Measurements from ENCODE around the gene NXN.
"Not testable (repeated sequence)": the region's sequence is repeated elsewhere in the genome, so short reads cannot be mapped to it uniquely, and the experiment has no call there.

NXN gene

DNA sequence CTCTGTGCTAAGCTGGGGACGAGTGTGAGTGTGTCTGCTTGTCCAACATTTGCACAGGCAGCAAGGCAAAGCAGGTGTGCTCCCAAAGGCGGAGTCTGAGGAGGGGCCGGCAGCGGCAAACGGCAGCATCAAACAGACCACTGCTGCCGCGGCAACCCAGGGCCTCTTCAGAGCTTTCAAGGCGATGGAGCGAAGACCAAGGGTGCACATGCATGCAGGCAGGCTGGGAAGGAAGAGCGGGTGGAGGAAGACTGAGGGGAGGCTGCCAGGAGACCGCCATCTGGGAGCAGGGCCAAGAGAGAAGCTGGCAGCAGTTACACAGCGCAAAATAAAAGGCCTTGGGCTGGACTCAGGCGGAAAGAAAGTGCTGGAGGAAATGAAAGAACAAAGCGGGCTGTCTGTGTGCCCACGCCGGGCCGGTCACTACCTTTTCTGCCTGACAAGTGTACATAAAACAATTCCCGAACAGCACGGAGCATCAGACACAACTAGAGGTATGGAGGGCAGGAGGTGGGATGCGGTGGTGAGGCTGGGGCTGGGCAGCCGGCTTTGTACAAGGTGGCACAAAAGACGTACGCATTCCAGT lies 25.9 kb upstream of the NXN start:
- DNase-seq, result peak; percentile 11

- DNase-seq, result no peak
These were observed 25.3 kb upstream of the NXN start for GRCh38 chr17:1004769-1005295.

- no peak for DNase-seq
These were observed 24.6 kb upstream of the NXN start for GRCh38 chr17:1003972-1004768.

GRCh38 chr17:1003633-1003971 lies 24.0 kb upstream of the NXN start:
- no peak for DNase-seq

DNA sequence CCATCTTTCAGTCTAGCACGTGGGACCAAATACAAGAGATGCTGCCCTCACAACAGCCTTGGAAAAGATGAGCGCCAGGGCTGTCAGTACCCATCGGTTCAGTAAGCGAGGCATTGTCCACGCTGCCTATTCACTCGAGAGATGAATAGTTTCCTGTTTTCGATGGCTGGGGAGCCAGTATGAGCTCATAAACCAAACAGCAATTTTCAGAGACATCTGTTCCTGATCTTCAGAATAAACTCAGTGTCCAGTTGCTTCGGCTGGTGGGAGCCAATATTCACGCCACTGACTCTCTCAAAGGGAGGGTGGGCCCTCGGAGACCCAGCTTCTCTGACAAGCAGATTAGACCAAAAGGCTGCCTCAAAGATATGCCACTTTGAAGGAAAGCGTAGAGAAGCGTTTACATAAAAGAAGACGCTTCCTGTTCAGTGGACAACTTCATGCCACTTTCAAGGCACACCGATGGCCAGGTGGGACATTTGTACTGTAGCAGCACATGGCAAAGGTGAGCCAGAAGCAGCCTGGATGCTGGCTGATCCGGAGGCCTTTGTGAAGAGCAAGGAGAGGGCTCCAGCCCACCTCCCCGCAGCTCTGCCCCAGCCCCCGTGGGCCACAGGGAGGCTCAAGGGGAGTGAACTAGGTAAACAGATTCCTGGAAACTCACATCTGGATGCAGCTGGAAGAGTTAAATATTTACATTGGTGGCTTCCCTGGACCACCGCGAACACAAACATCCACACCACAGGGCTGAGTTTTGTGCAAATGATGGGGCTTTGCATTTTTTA lies 23.4 kb upstream of the NXN start:
- DNase-seq, result no peak

GRCh38 chr17:1002412-1002753 lies 22.8 kb upstream of the NXN start:
- DNase-seq, result no peak

DNA sequence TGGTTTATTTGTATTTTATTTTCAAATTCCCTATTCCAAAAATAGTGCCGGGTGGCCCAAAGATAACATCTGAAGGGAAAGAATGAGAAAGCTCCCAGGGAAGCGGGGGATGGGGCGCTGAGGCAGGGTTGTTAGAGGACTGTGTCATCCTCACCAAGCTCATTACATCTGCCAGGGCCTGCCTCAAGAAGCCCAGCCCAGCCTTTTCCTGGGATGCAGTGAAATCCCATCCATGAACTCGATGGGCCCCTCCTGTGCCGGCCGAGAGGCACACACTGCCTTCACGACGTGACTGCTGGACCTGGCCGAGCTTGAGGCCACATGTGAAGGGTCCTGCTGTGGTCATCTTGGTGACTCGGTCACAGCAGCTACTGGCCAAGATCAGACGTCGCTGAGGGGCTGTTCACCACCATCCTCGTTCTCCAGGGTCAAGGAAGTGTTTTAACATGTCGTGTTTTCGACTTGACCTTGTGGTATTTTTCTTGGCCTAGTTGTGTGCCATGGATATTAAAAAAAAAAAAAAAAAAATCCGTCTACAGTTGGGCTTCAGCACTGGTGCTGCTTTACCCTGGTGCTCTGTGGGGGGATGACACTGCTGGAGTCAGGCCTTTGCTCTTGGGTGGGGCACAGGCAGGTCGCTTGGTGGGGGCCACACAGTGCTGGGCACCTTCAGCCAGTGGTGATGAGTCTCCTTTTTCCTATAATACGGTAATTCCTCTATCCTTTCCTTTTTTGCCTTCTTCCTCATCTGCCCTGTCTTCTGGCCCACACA lies 22.2 kb upstream of the NXN start:
- no peak for DNase-seq

- DNase-seq, result no peak
These were observed 21.3 kb upstream of the NXN start for GRCh38 chr17:1000597-1001461.

DNA sequence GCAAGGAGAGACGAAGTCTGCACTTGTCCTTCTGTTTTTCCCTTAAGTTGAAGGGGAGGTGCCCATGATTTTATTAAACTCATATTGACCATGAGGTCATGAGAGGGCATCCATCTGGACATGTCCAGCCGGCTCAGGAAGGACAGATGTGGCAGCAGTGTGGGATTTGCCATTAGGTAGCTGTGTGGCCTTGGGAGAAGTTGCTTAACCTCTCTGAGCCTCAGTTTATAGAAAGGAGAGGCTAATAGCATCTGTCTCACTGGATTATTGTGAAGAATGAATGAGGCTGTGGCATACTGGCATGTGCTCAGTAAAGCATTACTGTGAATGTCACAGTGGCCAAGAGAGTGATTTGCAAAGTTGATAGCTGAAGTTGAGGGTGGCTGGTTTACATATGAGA lies 18.5 kb upstream of the NXN start:
- no peak for DNase-seq

DNA sequence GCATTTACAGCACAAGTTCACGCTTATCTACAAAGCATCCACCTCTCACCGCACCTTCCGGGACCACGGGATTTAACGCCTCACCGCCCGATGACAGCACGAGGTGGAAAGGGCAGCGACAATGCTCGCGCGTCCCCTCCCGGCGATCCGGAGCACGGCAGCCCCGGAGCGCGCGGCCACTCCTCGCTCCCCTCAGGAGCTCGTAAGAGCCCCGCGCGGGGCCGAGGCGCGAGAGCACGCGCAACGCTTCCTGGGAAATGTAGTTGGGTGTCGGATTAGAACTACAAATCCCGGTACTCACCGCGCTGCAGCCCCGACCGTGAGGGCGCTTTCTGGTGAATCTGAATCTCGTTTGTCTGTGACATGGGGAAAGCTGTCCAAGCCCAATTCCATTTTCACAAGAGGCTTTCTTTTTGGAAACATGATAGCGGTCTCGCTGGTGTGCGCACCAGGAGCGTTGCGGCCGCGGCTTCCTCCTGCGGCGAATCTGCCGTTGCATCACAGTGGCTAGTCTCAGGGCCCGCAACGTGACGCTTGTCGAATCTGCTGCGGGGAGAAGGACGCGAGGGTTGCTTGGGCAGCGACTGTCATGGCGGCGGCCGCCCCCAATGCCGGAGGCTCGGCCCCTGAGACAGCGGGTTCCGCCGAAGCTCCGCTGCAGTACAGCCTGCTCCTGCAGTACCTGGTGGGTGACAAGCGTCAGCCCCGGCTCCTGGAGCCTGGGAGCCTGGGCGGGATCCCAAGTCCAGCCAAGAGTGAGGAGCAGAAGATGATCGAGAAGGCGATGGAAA lies 17.2 kb upstream of the NXN start, which contains the start of gene TIMM22:
TSS of gene TIMM22 (plus strand) at position 576 of the 791 bp plus-strand sequence. CDS start at position 590, 14 bp downstream.
- peak; percentile 98 for DNase-seq

GRCh38 chr17:995324-995723 lies 15.7 kb upstream of the NXN start:
- not testable (repeated sequence) for DNase-seq

- no peak for DNase-seq
These were observed 13.4 kb upstream of the NXN start for GRCh38 chr17:992933-993332.

- no peak for DNase-seq
These were observed 9.0 kb upstream of the NXN start for GRCh38 chr17:988561-988960.

DNA sequence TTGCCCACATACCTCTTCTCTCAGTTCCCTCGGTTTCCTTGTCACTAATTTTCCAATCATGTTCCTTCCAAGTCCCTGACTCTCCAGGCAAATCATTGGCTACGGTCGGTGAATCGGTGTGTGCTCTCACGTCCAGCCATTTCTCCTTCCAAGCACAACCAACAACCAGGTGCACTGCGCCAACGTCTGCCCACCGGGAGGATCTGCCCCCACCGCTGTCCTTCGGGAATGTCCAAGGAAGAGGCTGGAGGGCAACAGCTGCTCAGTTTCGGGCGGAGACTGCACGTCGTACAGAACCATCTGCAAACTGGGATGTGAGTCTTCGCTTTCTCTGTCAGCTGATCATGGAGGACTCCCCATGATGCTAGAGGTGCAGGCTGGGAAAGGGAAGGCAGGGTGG lies 8.4 kb upstream of the NXN start:
- no peak for DNase-seq

GRCh38 chr17:986322-986929 lies 6.8 kb upstream of the NXN start:
- no peak for DNase-seq

- no peak for DNase-seq
These were observed 4.3 kb upstream of the NXN start for GRCh38 chr17:983921-984320.

DNA sequence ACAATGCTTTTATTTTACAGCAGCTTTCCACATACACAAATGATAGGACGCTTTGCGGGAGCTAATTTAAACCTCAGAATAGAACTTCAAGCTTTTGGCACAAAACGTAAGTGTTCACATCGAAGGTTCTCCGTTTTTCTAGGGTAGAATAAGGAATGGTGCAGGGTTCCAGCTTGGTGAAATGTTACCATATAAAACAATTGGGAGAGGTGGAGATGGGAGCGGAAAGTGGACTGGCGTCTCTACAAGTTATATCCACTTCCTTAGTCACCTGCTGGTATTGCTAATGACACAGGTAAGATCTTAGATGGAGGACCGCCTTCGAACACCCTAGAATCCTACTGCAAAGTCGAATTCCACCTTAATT lies 1.7 kb upstream of the NXN start:
- no peak for DNase-seq

- peak; percentile 93 for DNase-seq
These were observed 1.1 kb upstream of the NXN start for GRCh38 chr17:980406-981291.

- DNase-seq, result no peak
These were observed 401 bp downstream of the NXN start for GRCh38 chr17:979212-979538.

Measured in NCI-H748 treated with DMSO at 0.1 percent for 48 hours (cell line).